Ramos (cell line): ENCODE results near the gene PNMA6F.
"Not testable (repeated sequence)": the region's sequence is repeated elsewhere in the genome, so short reads cannot be mapped to it uniquely, and the experiment has no call there.

Experiments
- in situ Hi-C: fragments of 300-500 bp; cut with MboI; formaldehyde crosslinking; loops from one replicate; pipeline ENCODE4 v1.14.3; 2022; ENCODE audit warnings: low sequenced_read_pairs; ENCODE audit not compliant: unreplicated experiment

PNMA6F gene

GRCh38 chrX:153304988-153305736, 16.4 kb downstream of the PNMA6F start:
- in situ Hi-C loops, result no loop called here

- in situ Hi-C loops, result no loop called here
Measured at GRCh38 chrX:153303276-153304262, 18.0 kb downstream of the PNMA6F start.

- in situ Hi-C loops, result no loop called here
Measured at GRCh38 chrX:153302796-153303195, 18.8 kb downstream of the PNMA6F start.

- in situ Hi-C loops, result no loop called here
Measured at GRCh38 chrX:153301746-153302145, 19.8 kb downstream of the PNMA6F start.

GRCh38 chrX:153299855-153300254, 21.7 kb downstream of the PNMA6F start:
- in situ Hi-C loops, result no loop called here

- in situ Hi-C loops, result no loop called here
Measured at GRCh38 chrX:153297376-153297775, 24.2 kb downstream of the PNMA6F start.

- in situ Hi-C loops, result not testable (repeated sequence)
Measured at GRCh38 chrX:153293485-153294071, 28.0 kb downstream of the PNMA6F start.

GRCh38 chrX:153288807-153289206, 32.8 kb downstream of the PNMA6F start:
- in situ Hi-C loops, result not testable (repeated sequence)

GRCh38 chrX:153285678-153286077, 35.9 kb downstream of the PNMA6F start:
- in situ Hi-C loops, result not testable (repeated sequence)

- in situ Hi-C loops, result not testable (repeated sequence)
Measured at GRCh38 chrX:153283982-153284381, 37.6 kb downstream of the PNMA6F start.

GRCh38 chrX:153281784-153282183, 39.8 kb downstream of the PNMA6F start:
- in situ Hi-C loops, result not testable (repeated sequence)

- in situ Hi-C loops, result not testable (repeated sequence)
Measured at GRCh38 chrX:153279304-153279703, 42.3 kb downstream of the PNMA6F start.

GRCh38 chrX:153276049-153276448, 45.5 kb downstream of the PNMA6F start:
- in situ Hi-C loops, result not testable (repeated sequence)

GRCh38 chrX:153275418-153275817, 46.1 kb downstream of the PNMA6F start:
- in situ Hi-C loops, result not testable (repeated sequence)

- in situ Hi-C loops, result not testable (repeated sequence)
Measured at GRCh38 chrX:153272584-153272983, 49.0 kb downstream of the PNMA6F start.

- in situ Hi-C loops, result not testable (repeated sequence)
Measured at GRCh38 chrX:153272070-153272469, 49.5 kb downstream of the PNMA6F start.
